Measurements from ENCODE around the gene OR1D2. TPM values are rescaled to one million over a fixed set of nuclear protein-coding genes. Genes with fewer than 3 reads are reported as not detected.
"Not testable (repeated sequence)": the region's sequence is repeated elsewhere in the genome, so short reads cannot be mapped to it uniquely, and the experiment has no call there.

The OR1D2 gene, protein sequence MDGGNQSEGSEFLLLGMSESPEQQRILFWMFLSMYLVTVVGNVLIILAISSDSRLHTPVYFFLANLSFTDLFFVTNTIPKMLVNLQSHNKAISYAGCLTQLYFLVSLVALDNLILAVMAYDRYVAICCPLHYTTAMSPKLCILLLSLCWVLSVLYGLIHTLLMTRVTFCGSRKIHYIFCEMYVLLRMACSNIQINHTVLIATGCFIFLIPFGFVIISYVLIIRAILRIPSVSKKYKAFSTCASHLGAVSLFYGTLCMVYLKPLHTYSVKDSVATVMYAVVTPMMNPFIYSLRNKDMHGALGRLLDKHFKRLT
- not detected for total RNA-seq
- long read RNA-seq, donor 1, result 0 reads
- long read RNA-seq, donor 2, result 0 reads

DNA sequence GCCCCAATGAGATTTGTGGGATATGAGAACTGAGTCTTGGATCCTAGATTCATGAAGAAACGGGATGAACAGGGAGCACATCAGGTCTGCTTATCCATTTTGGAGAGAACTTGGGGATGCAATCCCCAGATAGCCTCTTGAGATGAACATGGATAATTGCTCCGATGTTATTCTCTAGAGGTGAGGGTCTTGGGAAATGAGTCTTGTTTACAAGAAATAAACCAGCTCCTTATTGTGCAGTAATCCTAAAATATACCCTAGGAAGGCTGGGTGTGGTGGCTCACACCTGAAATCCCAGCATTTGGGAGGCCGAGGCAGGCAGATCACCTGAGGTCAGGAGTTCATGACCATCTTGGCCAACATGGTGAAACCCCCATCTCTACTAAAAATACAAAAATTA is at the start of gene OR1D2:
OR1D2 (minus strand) TSS at position 101 of the 400 bp plus-strand sequence. CDS start 11,426 bp downstream, outside the sequence.
- ATAC-seq, result no peak
- TF ChIP-seq, protein P1, sequence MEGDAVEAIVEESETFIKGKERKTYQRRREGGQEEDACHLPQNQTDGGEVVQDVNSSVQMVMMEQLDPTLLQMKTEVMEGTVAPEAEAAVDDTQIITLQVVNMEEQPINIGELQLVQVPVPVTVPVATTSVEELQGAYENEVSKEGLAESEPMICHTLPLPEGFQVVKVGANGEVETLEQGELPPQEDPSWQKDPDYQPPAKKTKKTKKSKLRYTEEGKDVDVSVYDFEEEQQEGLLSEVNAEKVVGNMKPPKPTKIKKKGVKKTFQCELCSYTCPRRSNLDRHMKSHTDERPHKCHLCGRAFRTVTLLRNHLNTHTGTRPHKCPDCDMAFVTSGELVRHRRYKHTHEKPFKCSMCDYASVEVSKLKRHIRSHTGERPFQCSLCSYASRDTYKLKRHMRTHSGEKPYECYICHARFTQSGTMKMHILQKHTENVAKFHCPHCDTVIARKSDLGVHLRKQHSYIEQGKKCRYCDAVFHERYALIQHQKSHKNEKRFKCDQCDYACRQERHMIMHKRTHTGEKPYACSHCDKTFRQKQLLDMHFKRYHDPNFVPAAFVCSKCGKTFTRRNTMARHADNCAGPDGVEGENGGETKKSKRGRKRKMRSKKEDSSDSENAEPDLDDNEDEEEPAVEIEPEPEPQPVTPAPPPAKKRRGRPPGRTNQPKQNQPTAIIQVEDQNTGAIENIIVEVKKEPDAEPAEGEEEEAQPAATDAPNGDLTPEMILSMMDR (IDR thresholded peaks at IDR 0.05), result no peak
- no peak within 1 kb of the TSS for H3K4me3 ChIP-seq
- DNase-seq, result no peak
- H3K9me3 ChIP-seq, result no peaks in the 10 kb centered on the region
- intact Hi-C loops (cut with DNase I, micrococcal nuclease), result no loop called here
- no peaks in the 10 kb centered on the region for H3K36me3 ChIP-seq (ENCODE audit: low read depth)
- no peaks in the 10 kb centered on the region for H3K4me1 ChIP-seq (ENCODE audit: low read depth)

DNA sequence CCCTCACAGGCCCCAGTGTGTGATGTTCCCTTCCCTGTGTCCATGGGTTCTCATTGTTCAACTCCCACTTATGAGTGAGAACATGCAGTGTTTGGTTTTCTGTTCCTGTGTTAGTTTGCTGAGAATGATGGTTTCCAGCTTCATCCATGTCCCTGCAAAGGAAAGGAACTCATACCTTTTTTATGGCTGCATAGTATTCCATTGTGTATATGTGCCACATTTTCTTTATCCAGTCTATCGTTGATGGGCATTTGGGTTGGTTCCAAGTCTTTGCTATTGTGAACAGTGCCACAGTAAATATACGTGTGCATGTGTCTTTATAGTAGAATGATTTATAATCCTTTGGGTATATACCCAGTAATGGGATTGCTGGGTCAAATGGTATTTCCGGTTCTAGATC is 33.3 kb upstream of the OR1D2 start:
- ATAC-seq; intact Hi-C loops (cut with DNase I, micrococcal nuclease); H3K4me1 ChIP-seq (ENCODE audit: low read depth); H3K36me3 ChIP-seq (ENCODE audit: low read depth); H3K9me3 ChIP-seq; DNase-seq; H3K4me3 ChIP-seq: not testable (repeated sequence)

DNA sequence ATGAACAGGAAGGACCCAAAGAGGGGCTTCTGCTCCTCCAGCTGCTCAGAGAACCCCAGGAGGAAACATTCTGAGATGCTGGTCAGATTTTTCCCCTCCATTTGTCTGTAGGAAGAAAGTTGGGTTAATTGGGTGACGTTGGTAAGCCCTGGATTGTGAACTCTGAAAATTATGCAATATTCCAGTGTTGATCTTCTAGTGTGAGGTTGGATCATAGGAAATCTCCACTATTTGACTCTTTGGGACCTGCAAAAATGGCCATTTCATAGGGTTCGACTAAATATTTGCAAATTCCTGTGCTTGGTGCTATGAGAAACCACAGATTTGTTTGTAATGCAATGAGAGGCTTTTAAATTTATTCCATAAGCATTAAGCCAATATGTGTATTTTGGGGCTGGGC is 23.2 kb upstream of the OR1D2 start, which contains the start of gene OR1G1:
OR1G1 (minus strand) TSS at position 101 of the 400 bp plus-strand sequence; CDS start at position 101, 0 bp downstream.
- intact Hi-C loops (cut with DNase I, micrococcal nuclease), result no loop called here
- H3K36me3 ChIP-seq (ENCODE audit: low read depth), result no peaks in the 10 kb centered on the region
- H3K4me3 ChIP-seq, result no peak within 1 kb of the TSS
- H3K4me1 ChIP-seq (ENCODE audit: low read depth), result no peaks in the 10 kb centered on the region
- TF ChIP-seq, protein P1 (IDR thresholded peaks at IDR 0.05), result no peak
- ATAC-seq (no peak), DNase-seq (no peak)
- no peaks in the 10 kb centered on the region for H3K9me3 ChIP-seq

DNA sequence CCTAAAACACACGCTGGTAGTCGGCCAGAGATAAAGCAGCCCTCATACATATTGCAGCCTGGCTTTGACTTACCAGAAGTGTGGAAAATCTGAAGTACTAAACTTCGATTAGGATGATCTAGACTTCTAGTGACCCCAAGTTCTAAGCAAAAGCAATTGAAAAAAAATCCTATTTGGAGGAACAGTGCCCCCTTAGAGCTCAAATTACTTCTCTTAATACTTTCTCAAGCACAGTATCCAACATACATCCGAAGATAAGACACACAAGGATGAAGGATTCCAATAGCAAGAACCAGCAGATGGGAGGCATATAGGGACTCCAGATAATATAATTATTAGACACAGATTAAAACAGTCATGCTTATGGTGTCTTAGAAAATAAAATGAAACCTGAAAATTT is 30.4 kb downstream of the OR1D2 start:
- H3K36me3 ChIP-seq (ENCODE audit: low read depth); intact Hi-C loops (cut with DNase I, micrococcal nuclease); H3K9me3 ChIP-seq; H3K4me3 ChIP-seq; H3K4me1 ChIP-seq (ENCODE audit: low read depth); DNase-seq; ATAC-seq: not testable (repeated sequence)

DNA sequence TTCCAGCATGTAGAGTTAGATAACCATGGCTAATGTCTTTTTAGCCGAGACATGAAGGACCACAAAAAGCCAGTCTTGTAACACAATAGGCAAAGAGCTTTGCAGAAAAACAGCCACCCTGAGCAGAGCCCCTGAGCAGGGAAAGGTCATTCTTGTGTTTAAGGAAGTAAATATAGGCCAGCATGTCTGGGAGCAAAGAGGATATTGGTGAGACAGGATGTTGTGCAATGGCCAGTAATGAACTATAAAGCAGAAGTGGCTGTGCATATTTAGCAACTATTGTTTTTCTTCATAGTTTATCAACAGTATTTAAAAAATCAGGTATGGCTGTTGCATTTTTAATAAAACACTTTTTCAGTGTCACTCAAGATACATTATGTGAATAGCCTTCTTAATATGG is 39.0 kb downstream of the OR1D2 start:
- H3K4me3 ChIP-seq; H3K9me3 ChIP-seq; H3K4me1 ChIP-seq (ENCODE audit: low read depth); intact Hi-C loops (cut with DNase I, micrococcal nuclease); DNase-seq; H3K36me3 ChIP-seq (ENCODE audit: low read depth): not testable (repeated sequence)
- ATAC-seq, result peak; percentile 63

DNA sequence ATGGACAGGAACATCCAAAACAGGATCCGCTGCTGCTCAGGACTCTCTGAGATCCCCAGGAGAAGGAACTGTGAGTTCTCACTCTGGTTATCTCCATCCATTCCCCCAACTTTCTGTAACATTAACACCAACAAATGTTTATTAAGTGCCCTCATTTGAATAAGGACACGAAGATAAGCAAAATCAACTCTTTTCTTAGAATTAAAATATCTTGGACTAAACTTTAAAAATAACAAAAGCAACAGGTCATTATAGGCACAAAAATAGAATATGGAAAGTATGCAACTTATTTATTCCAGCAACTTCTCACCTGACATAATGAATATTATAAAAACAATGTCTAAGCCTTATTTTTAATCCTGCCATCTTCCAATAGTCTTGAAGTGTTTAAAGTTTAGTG is 40.7 kb downstream of the OR1D2 start, which contains the start of gene OR1D5:
OR1D5 (minus strand) TSS at position 101 of the 400 bp plus-strand sequence; CDS start at position 101, 0 bp downstream.
- ATAC-seq; H3K4me1 ChIP-seq (ENCODE audit: low read depth); H3K9me3 ChIP-seq; H3K4me3 ChIP-seq; intact Hi-C loops (cut with DNase I, micrococcal nuclease); H3K36me3 ChIP-seq (ENCODE audit: low read depth); DNase-seq: not testable (repeated sequence)

DNA sequence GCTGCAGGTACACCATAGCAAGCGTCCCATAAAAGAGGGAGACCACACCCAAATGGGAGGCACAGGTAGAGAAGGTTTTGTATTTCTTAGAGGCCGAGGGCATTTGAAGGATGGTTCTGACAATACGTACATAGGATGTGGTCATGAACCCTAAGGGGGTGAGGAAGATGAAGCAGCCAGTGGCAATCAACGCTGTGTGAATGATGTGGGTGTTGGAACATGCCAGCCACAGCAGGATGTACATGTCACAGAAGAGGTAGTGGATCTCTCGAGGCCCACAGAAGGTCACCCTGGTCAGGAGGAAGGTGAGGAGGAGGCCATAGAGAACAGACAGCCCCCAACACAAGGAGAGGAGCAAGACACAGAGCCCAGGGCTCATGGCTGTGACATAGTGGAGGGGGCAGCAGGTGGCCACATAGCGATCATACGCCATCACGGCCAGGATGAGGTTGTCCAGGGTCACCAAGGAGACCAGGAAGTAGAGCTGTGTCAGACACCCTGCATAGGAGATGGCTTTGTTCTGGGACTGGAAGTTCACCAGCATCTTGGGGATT is 41.3 kb downstream of the OR1D2 start:
- ATAC-seq; DNase-seq; intact Hi-C loops (cut with DNase I, micrococcal nuclease); H3K4me1 ChIP-seq (ENCODE audit: low read depth); H3K36me3 ChIP-seq (ENCODE audit: low read depth); H3K9me3 ChIP-seq; H3K4me3 ChIP-seq: not testable (repeated sequence)

DNA sequence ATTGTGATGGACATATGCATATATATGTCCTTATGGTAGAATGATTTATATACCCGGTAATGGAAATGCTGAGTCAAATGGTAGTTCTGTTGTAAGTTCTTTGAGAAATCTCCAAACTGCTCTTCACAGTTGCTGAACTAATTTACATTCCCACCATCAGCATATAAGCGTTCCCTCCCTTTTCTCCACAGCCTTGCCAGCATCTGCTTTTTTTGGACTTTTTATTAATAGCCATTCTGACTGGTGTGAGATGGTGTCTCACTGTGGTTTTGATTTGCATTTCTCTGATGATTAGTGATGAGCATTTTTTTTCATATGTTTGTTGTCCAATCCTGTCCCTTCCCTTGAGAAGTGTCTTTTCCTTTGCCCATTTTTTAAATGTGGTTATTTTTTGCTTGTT is 49.4 kb downstream of the OR1D2 start:
- DNase-seq; H3K36me3 ChIP-seq (ENCODE audit: low read depth); ATAC-seq; H3K9me3 ChIP-seq; intact Hi-C loops (cut with DNase I, micrococcal nuclease); H3K4me3 ChIP-seq; H3K4me1 ChIP-seq (ENCODE audit: low read depth): not testable (repeated sequence)
